ENCODE measurements around the gene PDE10A.
"Not testable (repeated sequence)": the region's sequence is repeated elsewhere in the genome, so short reads cannot be mapped to it uniquely, and the experiment has no call there.

The PDE10A gene

DNA sequence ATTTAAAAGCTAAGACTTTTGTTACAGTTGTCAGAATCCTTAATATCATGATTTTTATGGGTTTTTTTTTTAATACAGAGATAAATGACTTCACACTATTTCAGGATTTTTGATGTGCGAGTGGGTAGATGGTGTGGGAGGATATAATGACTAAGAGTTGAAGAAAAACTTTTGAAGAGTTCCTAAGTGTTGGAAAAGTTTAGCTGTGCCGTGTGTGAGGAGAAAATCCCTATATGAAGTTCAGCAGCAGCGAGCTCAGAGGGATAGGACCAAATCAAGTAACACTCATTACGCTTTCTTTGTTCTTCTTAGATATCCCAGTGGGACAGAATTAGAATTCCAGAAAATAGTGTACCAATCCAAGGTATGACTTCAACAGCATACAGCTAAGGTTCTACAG is 34.1 kb downstream of the PDE10A start:
- Histone ChIP-seq H3K36me3 (ENCODE audit: control insufficient read depth, insufficient read depth, low read length) (no peaks in the 10 kb centered on the region), H3K9me3 (ENCODE audit: control insufficient read depth, low read length) (no peaks in the 10 kb centered on the region), H3K4me1 (ENCODE audit: control insufficient read depth, insufficient read depth, low read length) (peaks cover 2% of the 10 kb centered on the region), H3K4me3 (ENCODE audit: low read length) (no peak overlapping the region), H3K27me3 (ENCODE audit: control insufficient read depth, insufficient read depth, low read length) (no peaks in the 10 kb centered on the region), H3K9ac (ENCODE audit: low read length) (no peak overlapping the region)

DNA sequence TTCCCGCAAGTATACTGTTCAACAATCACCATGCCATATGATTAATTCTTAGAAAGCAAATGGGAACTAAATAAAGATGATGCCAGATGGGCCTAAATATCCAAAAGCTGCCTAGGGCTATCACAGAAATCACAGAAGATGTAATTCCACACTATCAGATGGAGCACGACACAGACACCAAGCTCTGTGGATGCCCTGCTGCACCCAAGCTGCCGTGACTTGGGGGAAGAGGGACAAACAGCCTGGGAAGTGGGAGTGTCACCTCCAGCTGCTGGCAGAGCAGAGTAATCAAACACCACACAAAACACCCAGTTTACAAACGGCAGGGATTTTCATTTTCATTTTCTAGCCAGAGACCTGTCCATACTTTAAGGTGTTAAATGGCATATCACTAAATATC is 35.7 kb downstream of the PDE10A start:
- H3K9ac ChIP-seq (ENCODE audit: low read length) = no peak overlapping the region
- H3K4me3 ChIP-seq (ENCODE audit: low read length) = no peak overlapping the region
- H3K36me3 ChIP-seq (ENCODE audit: control insufficient read depth, insufficient read depth, low read length) = no peaks in the 10 kb centered on the region
- no peaks in the 10 kb centered on the region for H3K9me3 ChIP-seq (ENCODE audit: control insufficient read depth, low read length)
- H3K27me3 ChIP-seq (ENCODE audit: control insufficient read depth, insufficient read depth, low read length) = no peaks in the 10 kb centered on the region
- H3K4me1 ChIP-seq (ENCODE audit: control insufficient read depth, insufficient read depth, low read length) = no peaks in the 10 kb centered on the region

DNA sequence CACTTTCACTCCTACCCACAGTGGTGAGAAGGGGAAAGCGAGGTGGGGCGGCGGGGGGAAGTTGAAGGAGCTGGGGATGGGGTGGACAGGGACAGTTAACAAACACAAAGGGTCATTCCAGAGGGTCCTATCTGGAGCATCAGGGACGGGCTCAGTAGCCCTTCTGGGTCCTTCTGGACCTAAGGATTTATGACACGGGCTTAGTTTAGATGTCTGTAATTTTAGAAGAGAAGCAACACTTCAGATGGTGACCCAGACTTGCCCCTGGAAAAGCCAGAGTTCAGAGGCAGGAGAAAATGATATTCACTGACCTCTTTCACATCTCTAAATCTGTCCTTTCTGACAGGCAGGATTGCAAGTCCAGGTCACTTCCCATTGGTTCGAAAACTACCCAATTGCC is 36.3 kb downstream of the PDE10A start:
- H3K27me3 ChIP-seq (ENCODE audit: control insufficient read depth, insufficient read depth, low read length) = no peaks in the 10 kb centered on the region
- no peaks in the 10 kb centered on the region for H3K36me3 ChIP-seq (ENCODE audit: control insufficient read depth, insufficient read depth, low read length)
- no peaks in the 10 kb centered on the region for H3K4me1 ChIP-seq (ENCODE audit: control insufficient read depth, insufficient read depth, low read length)
- H3K9me3 ChIP-seq (ENCODE audit: control insufficient read depth, low read length) = no peaks in the 10 kb centered on the region
- no peak overlapping the region for H3K9ac ChIP-seq (ENCODE audit: low read length)
- H3K4me3 ChIP-seq (ENCODE audit: low read length) = no peak overlapping the region

DNA sequence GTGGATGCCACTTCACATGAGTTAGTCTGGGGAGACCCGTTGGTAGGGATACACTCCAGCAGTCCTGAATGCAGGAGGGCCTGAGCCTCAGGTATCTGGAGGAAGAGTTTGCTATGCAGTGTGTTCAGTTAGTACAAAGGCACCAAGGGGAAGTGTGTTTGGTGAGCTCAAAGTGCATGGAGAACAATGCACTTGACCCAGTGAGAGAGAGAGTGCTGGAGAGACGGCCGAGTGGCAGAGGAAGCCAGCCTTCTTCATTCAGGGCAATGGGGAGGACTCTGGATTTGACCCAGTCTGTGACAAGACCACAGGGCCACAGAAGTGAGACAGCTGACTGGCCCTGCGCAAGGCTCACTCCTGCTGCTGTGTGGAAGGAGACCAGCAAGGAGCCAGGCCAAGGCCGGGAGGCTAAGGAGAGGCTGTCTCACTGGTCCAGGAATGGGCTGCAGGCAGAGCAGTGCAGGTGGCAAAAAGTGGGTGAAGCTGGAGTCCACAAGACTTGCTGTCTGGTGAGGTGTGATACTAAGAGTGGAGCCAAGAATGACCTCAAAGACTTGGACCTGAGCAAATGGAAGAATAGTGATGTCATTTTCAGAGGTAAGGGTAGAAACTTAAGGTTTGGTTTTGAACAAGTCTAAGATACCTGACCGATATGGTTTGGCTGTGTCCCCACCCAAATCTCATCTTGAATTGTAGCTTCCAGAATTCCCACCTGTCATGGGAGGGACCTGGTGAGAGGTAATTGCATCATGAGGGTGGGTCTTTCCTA is 38.0 kb downstream of the PDE10A start:
- Histone ChIP-seq H3K4me1 (ENCODE audit: control insufficient read depth, insufficient read depth, low read length) (no peaks in the 10 kb centered on the region), H3K27me3 (ENCODE audit: control insufficient read depth, insufficient read depth, low read length) (no peaks in the 10 kb centered on the region), H3K9ac (ENCODE audit: low read length) (no peak overlapping the region), H3K9me3 (ENCODE audit: control insufficient read depth, low read length) (no peaks in the 10 kb centered on the region), H3K4me3 (ENCODE audit: low read length) (no peak overlapping the region), H3K36me3 (ENCODE audit: control insufficient read depth, insufficient read depth, low read length) (no peaks in the 10 kb centered on the region)

DNA sequence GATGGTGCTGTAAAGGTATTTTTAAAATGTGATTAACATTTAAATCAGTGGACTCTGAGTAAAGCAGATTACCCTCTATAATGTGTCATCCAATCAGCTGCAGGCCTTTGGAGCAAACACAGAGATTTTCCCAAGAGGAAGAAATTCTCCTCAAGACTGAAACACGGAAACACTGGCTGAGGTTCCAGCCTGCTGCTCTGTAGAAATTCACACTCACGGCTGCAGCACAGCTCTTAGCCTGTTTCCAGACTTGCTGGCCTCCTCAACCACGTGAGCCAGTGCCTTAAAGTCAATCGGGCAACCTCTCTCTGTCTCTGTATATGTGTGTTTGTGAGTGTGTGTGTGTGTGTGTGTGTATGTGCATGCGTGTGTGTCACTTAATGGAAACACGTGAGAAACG is 41.1 kb downstream of the PDE10A start:
- no peak overlapping the region for H3K4me3 ChIP-seq (ENCODE audit: low read length)
- H3K4me1 ChIP-seq (ENCODE audit: control insufficient read depth, insufficient read depth, low read length) = no peaks in the 10 kb centered on the region
- H3K27me3 ChIP-seq (ENCODE audit: control insufficient read depth, insufficient read depth, low read length) = no peaks in the 10 kb centered on the region
- H3K36me3 ChIP-seq (ENCODE audit: control insufficient read depth, insufficient read depth, low read length) = no peaks in the 10 kb centered on the region
- H3K9me3 ChIP-seq (ENCODE audit: control insufficient read depth, low read length) = no peaks in the 10 kb centered on the region
- no peak overlapping the region for H3K9ac ChIP-seq (ENCODE audit: low read length)

DNA sequence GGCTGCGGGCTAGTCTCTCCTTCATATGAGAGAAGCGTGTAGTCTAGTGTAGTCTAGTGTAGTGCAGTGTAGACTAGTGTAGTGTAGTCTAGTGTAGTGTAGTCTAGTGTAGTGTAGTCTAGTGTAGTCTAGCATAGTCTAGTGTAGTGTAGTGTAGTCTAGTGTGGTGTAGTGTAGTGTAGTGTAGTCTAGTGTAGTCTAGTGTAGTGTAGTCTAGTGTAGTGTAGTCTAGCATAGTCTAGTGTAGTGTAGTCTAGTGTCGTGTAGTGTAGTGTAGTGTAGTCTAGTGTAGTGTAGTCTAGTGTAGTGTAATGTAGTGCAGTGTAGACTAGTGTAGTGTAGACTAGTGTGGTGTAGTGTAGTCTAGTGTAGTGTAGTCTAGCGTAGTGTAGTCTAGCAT is 44.1 kb downstream of the PDE10A start:
- H3K27me3 ChIP-seq (ENCODE audit: control insufficient read depth, insufficient read depth, low read length); H3K4me1 ChIP-seq (ENCODE audit: control insufficient read depth, insufficient read depth, low read length); H3K9me3 ChIP-seq (ENCODE audit: control insufficient read depth, low read length); H3K4me3 ChIP-seq (ENCODE audit: low read length); H3K36me3 ChIP-seq (ENCODE audit: control insufficient read depth, insufficient read depth, low read length); H3K9ac ChIP-seq (ENCODE audit: low read length): not testable (repeated sequence)

DNA sequence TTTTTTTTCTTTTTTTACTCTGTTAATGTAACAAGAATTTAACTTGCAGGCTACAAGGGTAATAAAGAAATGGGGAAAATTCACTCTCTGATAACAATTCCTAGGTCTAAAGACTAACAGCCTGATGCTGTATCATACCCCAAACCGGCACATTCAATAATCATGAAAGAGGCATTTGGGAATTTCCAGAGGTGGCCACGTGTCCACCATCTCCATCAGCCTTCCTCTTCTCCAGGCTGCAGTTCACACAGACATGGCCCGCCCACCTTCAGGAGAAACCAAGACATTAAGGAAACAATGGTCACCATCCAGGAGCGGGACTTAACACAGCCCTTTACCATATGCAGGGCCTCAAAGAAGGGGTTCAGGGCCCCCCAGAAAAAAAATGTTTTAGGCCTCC is 44.8 kb downstream of the PDE10A start:
- H3K9me3 ChIP-seq (ENCODE audit: control insufficient read depth, low read length) = no peaks in the 10 kb centered on the region
- H3K36me3 ChIP-seq (ENCODE audit: control insufficient read depth, insufficient read depth, low read length) = no peaks in the 10 kb centered on the region
- H3K4me1 ChIP-seq (ENCODE audit: control insufficient read depth, insufficient read depth, low read length) = no peaks in the 10 kb centered on the region
- no peak overlapping the region for H3K9ac ChIP-seq (ENCODE audit: low read length)
- no peak overlapping the region for H3K4me3 ChIP-seq (ENCODE audit: low read length)
- H3K27me3 ChIP-seq (ENCODE audit: control insufficient read depth, insufficient read depth, low read length) = no peaks in the 10 kb centered on the region

DNA sequence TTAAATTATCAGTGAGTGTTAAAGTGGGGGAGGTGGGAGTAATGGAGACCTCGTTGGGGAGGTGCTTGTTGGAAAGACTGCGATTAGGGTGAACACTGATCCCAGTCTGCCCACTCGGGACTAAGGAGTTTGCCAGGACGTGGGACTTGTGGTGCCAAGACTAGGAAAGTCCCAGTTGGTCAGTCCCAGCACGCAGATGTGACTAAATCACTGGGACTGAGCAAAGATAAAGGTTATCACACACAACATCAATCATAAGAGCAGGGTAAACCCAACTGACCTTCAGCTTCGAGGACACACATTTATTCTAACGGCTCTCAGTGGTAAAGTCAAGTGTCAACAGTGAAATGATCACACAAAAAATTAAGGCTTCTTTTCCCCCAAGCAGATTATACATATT is 45.5 kb downstream of the PDE10A start:
- Histone ChIP-seq H3K9me3 (ENCODE audit: control insufficient read depth, low read length) (no peaks in the 10 kb centered on the region), H3K4me1 (ENCODE audit: control insufficient read depth, insufficient read depth, low read length) (no peaks in the 10 kb centered on the region), H3K27me3 (ENCODE audit: control insufficient read depth, insufficient read depth, low read length) (no peaks in the 10 kb centered on the region), H3K36me3 (ENCODE audit: control insufficient read depth, insufficient read depth, low read length) (no peaks in the 10 kb centered on the region), H3K4me3 (ENCODE audit: low read length) (no peak overlapping the region), H3K9ac (ENCODE audit: low read length) (no peak overlapping the region)

DNA sequence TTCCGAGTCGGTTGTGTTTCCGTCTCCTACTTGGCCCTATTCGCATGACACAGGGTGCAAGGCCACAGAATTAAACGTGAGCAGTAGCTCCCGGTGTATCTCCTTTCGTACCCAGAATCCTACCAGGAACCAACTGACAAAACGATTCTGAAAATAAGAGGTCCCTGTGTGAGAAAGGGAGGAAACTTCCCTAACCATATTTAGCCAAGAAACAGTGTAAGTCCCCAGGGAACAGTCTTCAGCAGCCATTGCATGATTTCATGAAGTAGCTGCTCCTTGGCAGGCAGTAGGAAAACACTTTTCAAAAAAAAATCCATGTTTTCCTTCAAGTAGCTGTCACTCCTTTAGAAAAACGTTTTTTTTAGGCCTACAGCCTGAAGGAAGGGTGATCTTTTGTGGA is 46.9 kb downstream of the PDE10A start:
- no peak overlapping the region for H3K9ac ChIP-seq (ENCODE audit: low read length)
- no peaks in the 10 kb centered on the region for H3K4me1 ChIP-seq (ENCODE audit: control insufficient read depth, insufficient read depth, low read length)
- H3K9me3 ChIP-seq (ENCODE audit: control insufficient read depth, low read length) = no peaks in the 10 kb centered on the region
- no peaks in the 10 kb centered on the region for H3K36me3 ChIP-seq (ENCODE audit: control insufficient read depth, insufficient read depth, low read length)
- H3K27me3 ChIP-seq (ENCODE audit: control insufficient read depth, insufficient read depth, low read length) = no peaks in the 10 kb centered on the region
- no peak overlapping the region for H3K4me3 ChIP-seq (ENCODE audit: low read length)

DNA sequence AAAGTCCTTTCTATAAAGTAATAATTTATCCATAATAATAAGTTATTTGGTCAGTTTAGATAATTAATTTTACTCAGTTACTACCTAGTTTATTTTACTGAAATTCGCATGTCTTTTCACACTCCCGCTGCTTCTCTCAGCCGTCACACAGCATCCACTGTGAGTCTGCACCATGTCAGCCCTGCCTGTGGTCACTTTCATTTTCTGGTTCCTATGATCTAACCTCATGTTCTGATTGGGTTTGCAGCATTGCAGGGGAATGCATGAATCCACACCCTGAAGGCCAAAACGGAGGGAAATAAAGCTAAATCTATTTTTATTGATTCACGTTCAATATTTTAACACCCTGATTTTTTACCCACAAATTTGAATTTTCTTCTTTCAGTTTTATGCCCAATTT is 47.4 kb downstream of the PDE10A start:
- Histone ChIP-seq H3K9ac (ENCODE audit: low read length) (no peak overlapping the region), H3K4me3 (ENCODE audit: low read length) (no peak overlapping the region)

DNA sequence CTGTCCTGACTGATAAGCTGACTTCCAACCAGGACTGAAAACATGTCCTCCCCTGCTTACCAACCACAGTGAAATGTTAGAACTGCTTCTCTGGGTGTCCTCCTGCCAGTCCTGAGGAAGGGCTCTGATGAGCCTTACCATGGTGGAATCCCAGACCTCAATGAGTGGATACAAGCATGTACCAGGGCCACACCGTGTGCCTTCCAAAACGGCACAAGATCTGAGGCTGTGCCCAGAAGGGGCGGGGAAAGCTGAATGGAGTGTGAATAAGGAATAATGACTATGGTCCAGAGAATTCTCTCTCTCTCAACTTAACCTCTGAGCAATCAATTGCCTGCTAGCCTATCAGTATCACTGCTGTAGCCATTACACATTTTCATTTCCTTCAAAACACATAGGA is 51.7 kb downstream of the PDE10A start:
- H3K9ac ChIP-seq (ENCODE audit: low read length) = no peak overlapping the region
- H3K27me3 ChIP-seq (ENCODE audit: control insufficient read depth, insufficient read depth, low read length) = no peaks in the 10 kb centered on the region
- no peaks in the 10 kb centered on the region for H3K36me3 ChIP-seq (ENCODE audit: control insufficient read depth, insufficient read depth, low read length)
- H3K4me3 ChIP-seq (ENCODE audit: low read length) = no peak overlapping the region
- H3K4me1 ChIP-seq (ENCODE audit: control insufficient read depth, insufficient read depth, low read length) = no peaks in the 10 kb centered on the region
- no peaks in the 10 kb centered on the region for H3K9me3 ChIP-seq (ENCODE audit: control insufficient read depth, low read length)

More for the DNA sequence above, 47.4 kb downstream of the PDE10A start:
- H3K4me1 ChIP-seq (ENCODE audit: control insufficient read depth, insufficient read depth, low read length) = no peaks in the 10 kb centered on the region
- no peaks in the 10 kb centered on the region for H3K36me3 ChIP-seq (ENCODE audit: control insufficient read depth, insufficient read depth, low read length)
- H3K9me3 ChIP-seq (ENCODE audit: control insufficient read depth, low read length) = no peaks in the 10 kb centered on the region
- no peaks in the 10 kb centered on the region for H3K27me3 ChIP-seq (ENCODE audit: control insufficient read depth, insufficient read depth, low read length)

DNA sequence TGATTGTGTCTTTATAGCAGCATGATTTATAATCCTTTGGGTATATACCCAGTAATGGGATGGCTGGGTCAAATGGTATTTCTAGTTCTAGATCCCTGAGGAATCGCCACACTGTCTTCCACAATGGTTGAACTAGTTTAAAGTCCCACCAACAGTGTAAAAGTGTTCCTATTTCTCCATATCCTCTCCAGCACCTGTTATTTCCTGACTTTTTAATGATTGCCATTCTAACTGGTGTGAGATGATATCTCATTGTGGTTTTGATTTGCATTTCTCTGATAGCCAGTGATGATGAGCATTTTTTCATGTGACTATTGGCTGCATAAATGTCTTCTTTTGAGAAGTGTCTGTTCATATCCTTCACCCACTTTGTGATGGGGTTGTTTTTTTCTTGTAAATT is 54.5 kb downstream of the PDE10A start:
- H3K9me3 ChIP-seq (ENCODE audit: control insufficient read depth, low read length); H3K9ac ChIP-seq (ENCODE audit: low read length); H3K36me3 ChIP-seq (ENCODE audit: control insufficient read depth, insufficient read depth, low read length); H3K4me3 ChIP-seq (ENCODE audit: low read length); H3K4me1 ChIP-seq (ENCODE audit: control insufficient read depth, insufficient read depth, low read length); H3K27me3 ChIP-seq (ENCODE audit: control insufficient read depth, insufficient read depth, low read length): not testable (repeated sequence)

DNA sequence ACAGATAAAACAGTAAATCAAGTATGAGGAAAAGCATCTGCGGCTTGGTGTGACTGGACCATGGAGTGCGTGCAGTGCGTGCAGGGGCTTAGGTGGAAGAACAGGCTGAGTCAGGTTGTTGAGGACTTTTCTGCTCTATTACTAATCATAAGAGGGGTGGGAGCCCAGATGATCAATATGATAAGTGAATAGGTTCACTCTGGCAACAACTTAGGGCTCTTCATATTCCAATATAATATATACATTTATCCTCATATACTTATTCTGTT is 56.4 kb downstream of the PDE10A start:
- H3K9ac ChIP-seq (ENCODE audit: low read length) = no peak overlapping the region
- H3K9me3 ChIP-seq (ENCODE audit: control insufficient read depth, low read length) = no peaks in the 10 kb centered on the region
- no peaks in the 10 kb centered on the region for H3K36me3 ChIP-seq (ENCODE audit: control insufficient read depth, insufficient read depth, low read length)
- no peak overlapping the region for H3K4me3 ChIP-seq (ENCODE audit: low read length)
- no peaks in the 10 kb centered on the region for H3K27me3 ChIP-seq (ENCODE audit: control insufficient read depth, insufficient read depth, low read length)
- no peaks in the 10 kb centered on the region for H3K4me1 ChIP-seq (ENCODE audit: control insufficient read depth, insufficient read depth, low read length)

Data from mucosa of stomach (tissue), 1 donor.